ENCODE results near the gene PCK2. TPM values are rescaled to one million over a fixed set of nuclear protein-coding genes. Genes with fewer than 3 reads are reported as not detected.
A peak's percentile ranks its signal among the peaks of the same experiment; 100 is the strongest.

The PCK2 gene
- total RNA-seq, 1 donor from 2014 or later: 126 TPM

DNA sequence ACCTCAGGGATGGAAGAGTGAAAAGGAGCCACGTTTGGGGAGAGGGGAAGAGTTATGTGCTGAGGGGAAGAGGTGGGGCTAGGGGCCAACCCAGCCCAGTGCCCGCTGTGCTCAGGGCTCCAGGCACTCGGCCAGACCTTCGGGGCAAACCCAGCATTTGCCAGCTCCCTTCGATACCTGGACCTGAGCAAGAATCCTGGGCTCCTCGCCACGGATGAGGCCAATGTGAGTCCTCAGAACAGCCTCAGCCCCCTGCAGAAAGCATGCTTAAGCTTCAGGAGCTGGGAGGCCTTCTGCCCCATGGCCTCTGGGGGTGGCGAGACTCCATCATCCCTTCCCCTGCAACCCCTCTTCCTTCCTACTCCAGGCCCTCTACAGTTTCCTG lies 37.3 kb upstream of the PCK2 start:
- H3K4me1 Mint-ChIP-seq (ENCODE audit: low read depth): peaks cover 6% of the 10 kb centered on the region
- H3K9me3 Mint-ChIP-seq (ENCODE audit: low read depth): no peaks in the 10 kb centered on the region
- no peak overlapping the region for H3K4me3 Mint-ChIP-seq (ENCODE audit: unreplicated experiment)
- H3K27ac Mint-ChIP-seq (ENCODE audit: unreplicated experiment): no peak overlapping the region
- peaks cover 23% of the 10 kb centered on the region for H3K27me3 Mint-ChIP-seq (ENCODE audit: low read depth)
- H3K36me3 Mint-ChIP-seq (ENCODE audit: low read depth): no peaks in the 10 kb centered on the region
- DNase-seq (ENCODE audit: low spot score): no peak
- TF ChIP-seq, protein P1, sequence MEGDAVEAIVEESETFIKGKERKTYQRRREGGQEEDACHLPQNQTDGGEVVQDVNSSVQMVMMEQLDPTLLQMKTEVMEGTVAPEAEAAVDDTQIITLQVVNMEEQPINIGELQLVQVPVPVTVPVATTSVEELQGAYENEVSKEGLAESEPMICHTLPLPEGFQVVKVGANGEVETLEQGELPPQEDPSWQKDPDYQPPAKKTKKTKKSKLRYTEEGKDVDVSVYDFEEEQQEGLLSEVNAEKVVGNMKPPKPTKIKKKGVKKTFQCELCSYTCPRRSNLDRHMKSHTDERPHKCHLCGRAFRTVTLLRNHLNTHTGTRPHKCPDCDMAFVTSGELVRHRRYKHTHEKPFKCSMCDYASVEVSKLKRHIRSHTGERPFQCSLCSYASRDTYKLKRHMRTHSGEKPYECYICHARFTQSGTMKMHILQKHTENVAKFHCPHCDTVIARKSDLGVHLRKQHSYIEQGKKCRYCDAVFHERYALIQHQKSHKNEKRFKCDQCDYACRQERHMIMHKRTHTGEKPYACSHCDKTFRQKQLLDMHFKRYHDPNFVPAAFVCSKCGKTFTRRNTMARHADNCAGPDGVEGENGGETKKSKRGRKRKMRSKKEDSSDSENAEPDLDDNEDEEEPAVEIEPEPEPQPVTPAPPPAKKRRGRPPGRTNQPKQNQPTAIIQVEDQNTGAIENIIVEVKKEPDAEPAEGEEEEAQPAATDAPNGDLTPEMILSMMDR (IDR thresholded peaks at IDR 0.05): no peak

DNA sequence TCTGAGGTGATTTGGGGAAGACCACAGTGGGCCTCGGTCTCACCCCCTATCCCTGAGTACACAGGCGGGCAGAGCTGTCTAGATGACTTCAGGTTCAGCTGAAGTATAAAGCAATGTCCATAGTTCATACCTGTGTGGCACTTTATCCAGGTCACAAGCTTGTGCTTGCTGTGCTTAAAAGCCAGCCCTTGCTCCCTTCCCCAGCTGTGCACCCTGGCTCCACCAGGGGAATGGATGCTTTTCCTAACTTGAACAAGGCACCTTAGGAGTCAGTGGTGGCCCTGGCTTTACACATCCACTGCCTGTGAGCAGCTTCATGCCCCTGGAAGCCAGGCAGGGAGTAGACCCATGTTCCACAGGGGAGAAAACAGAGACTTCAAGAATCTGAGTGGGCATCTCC lies 36.8 kb upstream of the PCK2 start:
- Mint-ChIP-seq H3K4me1 (ENCODE audit: low read depth) (peaks cover 6% of the 10 kb centered on the region), H3K27ac (ENCODE audit: unreplicated experiment) (no peak overlapping the region), H3K9me3 (ENCODE audit: low read depth) (no peaks in the 10 kb centered on the region), H3K27me3 (ENCODE audit: low read depth) (peaks cover 23% of the 10 kb centered on the region), H3K4me3 (ENCODE audit: unreplicated experiment) (no peak overlapping the region), H3K36me3 (ENCODE audit: low read depth) (no peaks in the 10 kb centered on the region)
- DNase-seq (ENCODE audit: low spot score): no peak
- TF ChIP-seq, protein P1 (IDR thresholded peaks at IDR 0.05): no peak

DNA sequence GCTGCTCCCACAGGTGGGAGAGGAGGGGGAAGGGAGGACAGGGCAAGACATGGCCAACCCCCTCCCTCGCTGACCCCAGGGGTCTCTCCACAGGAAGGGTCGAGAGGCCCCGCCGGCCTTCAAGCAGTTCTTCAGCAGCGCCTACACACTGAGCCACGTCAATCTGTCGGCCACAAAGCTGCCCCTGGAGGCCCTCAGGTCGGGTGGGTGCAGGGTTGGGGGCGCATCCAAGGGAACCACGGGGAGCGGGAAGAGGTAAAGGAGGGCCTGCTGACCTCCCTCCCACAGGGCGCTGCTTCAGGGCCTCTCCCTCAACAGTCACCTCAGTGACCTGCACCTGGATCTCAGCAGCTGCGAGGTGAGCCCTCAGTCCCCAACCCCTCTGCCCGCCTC lies 36.2 kb upstream of the PCK2 start:
- Mint-ChIP-seq H3K27ac (ENCODE audit: unreplicated experiment) (no peak overlapping the region), H3K4me3 (ENCODE audit: unreplicated experiment) (no peak overlapping the region), H3K4me1 (ENCODE audit: low read depth) (peaks cover 3% of the 10 kb centered on the region), H3K9me3 (ENCODE audit: low read depth) (no peaks in the 10 kb centered on the region), H3K27me3 (ENCODE audit: low read depth) (peaks cover 20% of the 10 kb centered on the region), H3K36me3 (ENCODE audit: low read depth) (no peaks in the 10 kb centered on the region)
- TF ChIP-seq, protein P1 (IDR thresholded peaks at IDR 0.05): no peak
- DNase-seq (ENCODE audit: low spot score): no peak

DNA sequence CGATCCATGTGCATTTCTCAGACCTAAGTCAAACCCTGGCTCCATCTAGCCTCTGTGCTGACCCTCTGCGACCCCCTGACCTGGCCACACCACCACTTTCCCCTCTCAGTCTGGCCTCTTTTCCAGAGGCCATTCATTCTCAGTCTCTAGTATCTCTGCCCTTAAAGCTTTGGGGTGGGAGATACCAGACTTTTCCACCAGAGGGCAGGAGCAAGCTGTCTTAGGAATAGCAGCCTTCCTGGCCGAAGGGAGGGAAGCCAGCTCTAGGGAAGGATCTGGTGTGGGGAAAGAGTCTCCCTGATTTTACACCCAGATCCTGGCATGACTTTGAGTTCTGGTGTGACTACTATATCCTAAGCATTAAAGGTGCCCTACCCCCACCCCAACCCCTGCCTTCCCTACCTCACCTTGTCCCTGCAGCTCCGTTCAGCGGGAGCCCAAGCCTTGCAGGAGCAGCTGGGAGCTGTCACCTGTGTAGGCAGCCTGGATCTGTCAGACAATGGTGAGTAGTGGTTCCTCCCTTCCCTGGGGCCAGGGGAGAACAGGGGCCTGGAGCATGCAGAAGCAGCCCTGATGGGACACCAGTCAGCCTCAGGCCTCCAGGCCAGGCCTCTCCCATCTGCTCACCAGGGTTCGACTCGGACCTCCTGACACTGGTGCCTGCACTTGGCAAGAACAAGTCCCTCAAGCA lies 35.7 kb upstream of the PCK2 start:
- Mint-ChIP-seq H3K27me3 (ENCODE audit: low read depth) (peaks cover 17% of the 10 kb centered on the region), H3K9me3 (ENCODE audit: low read depth) (no peaks in the 10 kb centered on the region), H3K27ac (ENCODE audit: unreplicated experiment) (no peak overlapping the region), H3K4me3 (ENCODE audit: unreplicated experiment) (no peak overlapping the region), H3K36me3 (ENCODE audit: low read depth) (no peaks in the 10 kb centered on the region), H3K4me1 (ENCODE audit: low read depth) (no peaks in the 10 kb centered on the region)
- DNase-seq (ENCODE audit: low spot score): no peak
- TF ChIP-seq, protein P1 (IDR thresholded peaks at IDR 0.05): peak; percentile 80

DNA sequence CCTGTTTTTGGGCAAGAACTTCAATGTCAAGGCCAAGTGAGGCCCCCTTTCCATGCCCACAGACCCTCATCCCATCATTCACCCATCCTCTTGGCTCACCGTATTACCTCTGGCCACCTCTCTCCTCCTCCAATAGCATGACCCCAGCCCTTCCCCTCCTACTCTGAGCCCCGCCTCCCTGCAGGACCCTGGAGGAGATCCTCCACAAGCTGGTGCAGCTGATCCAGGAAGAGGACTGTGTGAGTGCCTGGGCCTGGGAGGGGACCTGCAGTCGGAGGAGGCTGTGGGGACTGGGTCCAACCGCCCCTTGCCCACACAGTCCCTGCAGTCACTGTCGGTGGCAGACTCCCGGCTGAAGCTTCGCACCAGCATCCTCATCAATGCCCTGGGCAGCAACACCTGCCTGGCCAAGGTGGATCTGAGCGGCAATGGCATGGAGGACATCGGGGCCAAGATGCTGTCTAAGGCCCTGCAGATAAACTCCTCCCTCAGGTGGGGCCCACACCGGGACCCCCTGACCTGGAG lies 35.1 kb upstream of the PCK2 start:
- Mint-ChIP-seq H3K4me3 (ENCODE audit: unreplicated experiment) (no peak overlapping the region), H3K27me3 (ENCODE audit: low read depth) (peaks cover 16% of the 10 kb centered on the region), H3K36me3 (ENCODE audit: low read depth) (no peaks in the 10 kb centered on the region), H3K9me3 (ENCODE audit: low read depth) (no peaks in the 10 kb centered on the region), H3K4me1 (ENCODE audit: low read depth) (no peaks in the 10 kb centered on the region), H3K27ac (ENCODE audit: unreplicated experiment) (no peak overlapping the region)
- TF ChIP-seq, protein P1 (IDR thresholded peaks at IDR 0.05): no peak
- no peak for DNase-seq (ENCODE audit: low spot score)

All from chondrocyte (in vitro differentiated cells).